Natural killer cell treated with Interleukin-12 subunit alpha and Interleukin-12 subunit beta and Interleukin-15 and Interleukin-18, amount 100 ng/mL, for 72 hours (primary cell): ENCODE data around the gene CREM. TPM values are rescaled to one million over a fixed set of nuclear protein-coding genes. Genes with fewer than 3 reads are reported as not detected.

Experiments
- ATAC-seq, 2 donors: fragments of 150-1000 bp; cut with Tn5 transposase in 1 of 2; sonication (Bioruptor Pico), chemical (Tn5 transposase) in 1 of 2; 2 replicates each; pipeline ENCODE4 v1.10.0; 2021
- DNase-seq: peaks from one replicate; pipeline ENCODE4 v3.0.0; 2022; ENCODE audit warnings: low spot score
- H3K27ac Mint-ChIP-seq, 2 donors: 1 replicate in 1 of 2; 2 replicates in 1 of 2; pipeline ENCODE4 v1.8.0; 2022; ENCODE audit warnings: mixed read lengths in 2 of 2, mild to moderate bottlenecking in 1 of 2, moderate library complexity in 1 of 2
- H3K27me3 Mint-ChIP-seq, 2 donors: 1 replicate in 1 of 2; 2 replicates in 1 of 2; pipeline ENCODE4 v1.8.0; 2022; ENCODE audit warnings: mixed read lengths in 2 of 2
- H3K36me3 Mint-ChIP-seq: one replicate; pipeline ENCODE4 v1.8.0; 2022; ENCODE audit warnings: mixed read lengths
- H3K4me1 Mint-ChIP-seq, 2 donors: 1 replicate in 1 of 2; 2 replicates in 1 of 2; pipeline ENCODE4 v1.8.0; 2022; ENCODE audit warnings: low read depth in 2 of 2, mixed read lengths in 2 of 2, mild to moderate bottlenecking in 1 of 2
- H3K4me3 Mint-ChIP-seq: one replicate; pipeline ENCODE4 v1.8.0; 2022; ENCODE audit warnings: mixed read lengths
- H3K9me3 Mint-ChIP-seq: 2 replicates; pipeline ENCODE4 v1.8.0; 2022; ENCODE audit warnings: mixed read lengths
- total RNA-seq, 2 donors: library from RNA; stranded (reverse); gene quantifications; one replicate each; pipeline ENCODE4 v1.2.3, GENCODE V29; 2022

The CREM gene
- total RNA-seq, 2 donors from 2014 or later = 119 to 127 TPM

GRCh38 chr10:35223016-35223415 is 96.4 kb downstream of the CREM start:
- Mint-ChIP-seq H3K27me3 (no peaks in the 10 kb centered on the region), H3K9me3 (no peaks in the 10 kb centered on the region), H3K36me3 (no peaks in the 10 kb centered on the region), H3K27ac (peak overlapping the region in 1 of 2 donors; percentile 10), H3K4me3 (no peak overlapping the region), H3K4me1 (peaks cover 18 to 21% of the 10 kb centered on the region in 2 donors)
- ATAC-seq (no peak), DNase-seq (no peak)

- Mint-ChIP-seq H3K36me3 (no peaks in the 10 kb centered on the region), H3K4me3 (no peak overlapping the region), H3K4me1 (peaks cover 9 to 13% of the 10 kb centered on the region in 2 donors), H3K27me3 (no peaks in the 10 kb centered on the region), H3K9me3 (no peaks in the 10 kb centered on the region), H3K27ac (no peak overlapping the region)
- DNase-seq = no peak
- ATAC-seq = no peak
Measured at GRCh38 chr10:35224045-35224740, 97.5 kb downstream of the CREM start.

- Mint-ChIP-seq H3K27me3 (no peaks in the 10 kb centered on the region), H3K4me3 (peak overlapping the region; percentile 19), H3K27ac (peak overlapping the region in 1 of 2 donors; percentile 46), H3K9me3 (no peaks in the 10 kb centered on the region), H3K4me1 (peaks cover 6 to 11% of the 10 kb centered on the region in 2 donors), H3K36me3 (no peaks in the 10 kb centered on the region)
- ATAC-seq (peak; percentile 43 to 57), DNase-seq (no peak)
Measured at GRCh38 chr10:35225204-35225603, 98.6 kb downstream of the CREM start.

GRCh38 chr10:35226507-35226906 is 99.9 kb downstream of the CREM start:
- H3K9me3 Mint-ChIP-seq = no peaks in the 10 kb centered on the region
- no peaks in the 10 kb centered on the region for H3K27me3 Mint-ChIP-seq
- ATAC-seq = no peak
- H3K4me1 Mint-ChIP-seq = peaks cover 6 to 11% of the 10 kb centered on the region in 2 donors
- no peaks in the 10 kb centered on the region for H3K36me3 Mint-ChIP-seq
- no peak for DNase-seq
- no peak overlapping the region for H3K27ac Mint-ChIP-seq
- no peak overlapping the region for H3K4me3 Mint-ChIP-seq

GRCh38 chr10:35228058-35228457 is 101.4 kb downstream of the CREM start:
- Mint-ChIP-seq H3K4me3 (no peak overlapping the region), H3K9me3 (no peaks in the 10 kb centered on the region), H3K36me3 (no peaks in the 10 kb centered on the region), H3K4me1 (peaks cover 6 to 11% of the 10 kb centered on the region in 2 donors), H3K27ac (no peak overlapping the region), H3K27me3 (no peaks in the 10 kb centered on the region)
- DNase-seq = no peak
- no peak for ATAC-seq

GRCh38 chr10:35231646-35232045 is 105.0 kb downstream of the CREM start:
- H3K27me3 Mint-ChIP-seq = no peaks in the 10 kb centered on the region
- no peaks in the 10 kb centered on the region for H3K36me3 Mint-ChIP-seq
- ATAC-seq = no peak
- H3K9me3 Mint-ChIP-seq = no peaks in the 10 kb centered on the region
- no peak overlapping the region for H3K4me3 Mint-ChIP-seq
- no peak overlapping the region for H3K27ac Mint-ChIP-seq
- peaks cover 0 to 2% of the 10 kb centered on the region in 2 donors for H3K4me1 Mint-ChIP-seq
- DNase-seq = no peak

GRCh38 chr10:35232527-35232926 is 105.9 kb downstream of the CREM start:
- ATAC-seq = no peak
- no peaks in the 10 kb centered on the region for H3K27me3 Mint-ChIP-seq
- no peaks in the 10 kb centered on the region for H3K4me1 Mint-ChIP-seq
- H3K9me3 Mint-ChIP-seq = no peaks in the 10 kb centered on the region
- DNase-seq = no peak
- no peak overlapping the region for H3K4me3 Mint-ChIP-seq
- no peaks in the 10 kb centered on the region for H3K36me3 Mint-ChIP-seq
- H3K27ac Mint-ChIP-seq = no peak overlapping the region

- no peak for ATAC-seq
Measured at GRCh38 chr10:35234073-35234472, 107.4 kb downstream of the CREM start.

GRCh38 chr10:35236739-35237138 is 110.1 kb downstream of the CREM start:
- Mint-ChIP-seq H3K27me3 (no peaks in the 10 kb centered on the region), H3K4me1 (no peaks in the 10 kb centered on the region), H3K27ac (no peak overlapping the region), H3K4me3 (no peak overlapping the region), H3K9me3 (no peaks in the 10 kb centered on the region), H3K36me3 (no peaks in the 10 kb centered on the region)
- no peak for ATAC-seq
- DNase-seq = no peak

More at GRCh38 chr10:35234073-35234472, 107.4 kb downstream of the CREM start:
- Mint-ChIP-seq H3K36me3 (no peaks in the 10 kb centered on the region), H3K27me3 (no peaks in the 10 kb centered on the region), H3K9me3 (no peaks in the 10 kb centered on the region), H3K4me3 (no peak overlapping the region), H3K27ac (no peak overlapping the region), H3K4me1 (no peaks in the 10 kb centered on the region)
- no peak for DNase-seq

GRCh38 chr10:35237766-35238512 is 111.3 kb downstream of the CREM start:
- Mint-ChIP-seq H3K27me3 (no peaks in the 10 kb centered on the region), H3K36me3 (no peaks in the 10 kb centered on the region), H3K27ac (no peak overlapping the region), H3K4me1 (no peaks in the 10 kb centered on the region), H3K9me3 (no peaks in the 10 kb centered on the region), H3K4me3 (no peak overlapping the region)
- ATAC-seq (no peak), DNase-seq (no peak)

GRCh38 chr10:35244549-35244948 is 117.9 kb downstream of the CREM start:
- H3K27me3 Mint-ChIP-seq = peaks cover 3 to 10% of the 10 kb centered on the region in 2 donors
- no peaks in the 10 kb centered on the region for H3K4me1 Mint-ChIP-seq
- H3K9me3 Mint-ChIP-seq = no peaks in the 10 kb centered on the region
- H3K27ac Mint-ChIP-seq = no peak overlapping the region
- no peak overlapping the region for H3K4me3 Mint-ChIP-seq
- DNase-seq (no peak), ATAC-seq (no peak)
- H3K36me3 Mint-ChIP-seq = no peaks in the 10 kb centered on the region

- no peak overlapping the region for H3K27ac Mint-ChIP-seq
- peak; percentile 27 to 40 for ATAC-seq
Measured at GRCh38 chr10:35246770-35247343, 120.2 kb downstream of the CREM start.

GRCh38 chr10:35251373-35252100 is 124.9 kb downstream of the CREM start:
- Mint-ChIP-seq H3K27me3 (no peaks in the 10 kb centered on the region), H3K27ac (no peak overlapping the region), H3K9me3 (no peaks in the 10 kb centered on the region), H3K4me3 (no peak overlapping the region), H3K36me3 (no peaks in the 10 kb centered on the region), H3K4me1 (no peaks in the 10 kb centered on the region)
- DNase-seq = no peak
- ATAC-seq = no peak

More at GRCh38 chr10:35246770-35247343, 120.2 kb downstream of the CREM start:
- DNase-seq = no peak
- H3K4me1 Mint-ChIP-seq = no peaks in the 10 kb centered on the region
- H3K36me3 Mint-ChIP-seq = no peaks in the 10 kb centered on the region
- H3K27me3 Mint-ChIP-seq = peaks cover 3 to 10% of the 10 kb centered on the region in 2 donors
- no peaks in the 10 kb centered on the region for H3K9me3 Mint-ChIP-seq
- H3K4me3 Mint-ChIP-seq = no peak overlapping the region
